Measurements from ENCODE around the gene CDCA8.

DNA sequence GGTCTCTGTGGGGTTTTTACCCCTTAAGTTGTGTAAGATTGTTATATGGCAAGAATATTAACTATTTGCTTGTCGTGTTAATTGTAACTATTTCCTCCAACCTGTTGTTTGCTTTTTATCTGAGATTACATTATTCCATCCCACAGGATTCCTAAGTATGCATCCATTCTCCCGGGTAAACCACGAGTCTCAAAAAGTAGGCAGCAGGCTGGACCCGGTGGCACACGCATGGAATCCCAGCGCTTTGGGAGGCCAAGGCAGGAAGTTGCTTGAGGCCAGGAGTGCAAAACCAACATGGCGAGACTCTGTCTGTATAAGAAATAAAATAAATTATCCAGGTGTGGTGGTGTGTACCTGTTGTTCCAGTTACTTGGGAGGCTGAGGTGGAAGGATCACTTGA is 45.0 kb upstream of the CDCA8 start:
- TF ChIP-seq EZH2 (IDR thresholded peaks at IDR 0.05) (no peak), POLR2AphosphoS5 (IDR thresholded peaks at IDR 0.05; ENCODE audit: borderline replicate concordance, low read depth, low read length) (no peak), FOXP2 (optimal IDR thresholded peaks at IDR 0.05; ENCODE audit: control extremely low read depth, extremely low read length, insufficient read depth) (no peak)
